ENCODE measurements around the gene TRIM33.

DNA sequence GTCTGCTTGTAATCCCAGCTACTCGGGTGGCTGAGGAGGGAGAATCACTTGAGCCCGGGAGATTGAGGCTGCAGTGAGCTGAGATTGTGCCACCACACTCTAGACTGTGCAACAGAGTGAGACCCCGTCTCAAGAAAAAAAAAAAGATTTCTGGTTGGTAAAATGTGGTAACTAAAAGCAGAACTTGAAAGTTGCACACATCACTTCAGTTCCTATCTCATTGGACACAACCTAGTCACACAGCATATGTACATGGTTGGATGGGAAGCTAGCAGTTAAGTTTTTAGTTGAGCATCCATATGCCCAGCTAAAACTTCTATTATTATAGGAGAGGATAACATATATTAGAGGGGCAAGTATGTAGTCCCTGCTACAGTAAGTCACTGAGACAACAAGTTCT is 48.4 kb upstream of the TRIM33 start:
- TF ChIP-seq, protein P1, sequence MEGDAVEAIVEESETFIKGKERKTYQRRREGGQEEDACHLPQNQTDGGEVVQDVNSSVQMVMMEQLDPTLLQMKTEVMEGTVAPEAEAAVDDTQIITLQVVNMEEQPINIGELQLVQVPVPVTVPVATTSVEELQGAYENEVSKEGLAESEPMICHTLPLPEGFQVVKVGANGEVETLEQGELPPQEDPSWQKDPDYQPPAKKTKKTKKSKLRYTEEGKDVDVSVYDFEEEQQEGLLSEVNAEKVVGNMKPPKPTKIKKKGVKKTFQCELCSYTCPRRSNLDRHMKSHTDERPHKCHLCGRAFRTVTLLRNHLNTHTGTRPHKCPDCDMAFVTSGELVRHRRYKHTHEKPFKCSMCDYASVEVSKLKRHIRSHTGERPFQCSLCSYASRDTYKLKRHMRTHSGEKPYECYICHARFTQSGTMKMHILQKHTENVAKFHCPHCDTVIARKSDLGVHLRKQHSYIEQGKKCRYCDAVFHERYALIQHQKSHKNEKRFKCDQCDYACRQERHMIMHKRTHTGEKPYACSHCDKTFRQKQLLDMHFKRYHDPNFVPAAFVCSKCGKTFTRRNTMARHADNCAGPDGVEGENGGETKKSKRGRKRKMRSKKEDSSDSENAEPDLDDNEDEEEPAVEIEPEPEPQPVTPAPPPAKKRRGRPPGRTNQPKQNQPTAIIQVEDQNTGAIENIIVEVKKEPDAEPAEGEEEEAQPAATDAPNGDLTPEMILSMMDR (conservative IDR thresholded peaks at IDR 0.05; ENCODE audit: low read depth, low read length), result no peak
- TF ChIP-seq EZH2 (IDR thresholded peaks at IDR 0.05; ENCODE audit: borderline replicate concordance, low read depth, low read length, poor library complexity, severe bottlenecking), result no peak
